Inflammatory macrophage (primary cell): ENCODE results near the gene ZBTB6.
"Not testable (repeated sequence)": the region's sequence is repeated elsewhere in the genome, so short reads cannot be mapped to it uniquely, and the experiment has no call there.

ENCODE experiments used
- DNase-seq, 2 donors: peaks; one replicate each; pipeline ENCODE4 v3.0.0-alpha.2; 2020 to 2022

The ZBTB6 gene

GRCh38 chr9:122922713-122923112 lies 9.6 kb upstream of the ZBTB6 start:
- DNase-seq: no peak

DNA sequence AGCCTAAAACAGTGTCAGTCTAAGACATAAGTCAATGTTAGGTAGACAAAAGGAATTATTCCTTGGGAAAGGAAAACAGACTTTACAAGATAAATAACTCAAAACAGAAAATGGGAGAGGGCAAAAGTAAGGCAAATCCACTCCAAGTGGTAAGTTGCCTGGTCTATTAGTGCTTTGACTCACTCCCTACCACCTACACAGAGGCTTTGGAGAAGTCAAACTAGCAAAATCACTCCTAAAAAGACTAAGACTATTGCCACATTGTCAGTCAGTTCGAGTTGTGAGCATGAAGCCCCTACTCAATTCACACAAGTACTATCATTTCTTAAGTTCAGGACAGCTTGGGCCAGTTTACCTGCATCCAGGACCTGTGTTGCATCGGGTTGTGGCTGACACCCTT lies 5.2 kb upstream of the ZBTB6 start:
- DNase-seq: peak in 1 of 2 donors; percentile 58

- DNase-seq: peak in 1 of 2 donors; percentile 54
Measured at GRCh38 chr9:122912671-122912963, 506 bp downstream of the ZBTB6 start.

DNA sequence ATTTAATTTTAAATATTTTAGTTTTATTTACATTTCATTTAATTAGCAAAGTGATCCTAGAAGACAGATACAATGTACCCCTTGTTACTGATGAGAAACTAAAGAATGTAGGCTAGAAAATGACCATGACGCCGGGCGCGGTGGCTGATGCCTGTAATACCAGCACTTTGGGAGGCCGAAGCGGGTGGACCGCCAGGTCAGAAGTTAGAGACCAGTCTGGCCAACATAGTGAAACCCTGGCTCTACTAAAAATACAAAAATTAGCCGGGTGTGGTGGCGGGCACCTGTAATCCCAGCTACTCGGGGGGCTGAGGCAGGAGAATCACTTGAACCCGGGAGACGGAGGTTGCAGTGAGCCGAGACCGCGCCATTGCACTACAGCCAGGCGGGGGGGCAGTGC lies 7.0 kb downstream of the ZBTB6 start:
- DNase-seq: not testable (repeated sequence)

- peak; percentile 99 for DNase-seq
Measured at GRCh38 chr9:122904823-122905710, 8.1 kb downstream of the ZBTB6 start, which contains the start of gene RC3H2. RC3H2 (minus strand) TSS chr9:122905359; CDS start chr9:122897509, 7,850 bp downstream.

GRCh38 chr9:122904466-122904822 lies 8.7 kb downstream of the ZBTB6 start:
- peak; percentile 17 to 39 for DNase-seq

DNA sequence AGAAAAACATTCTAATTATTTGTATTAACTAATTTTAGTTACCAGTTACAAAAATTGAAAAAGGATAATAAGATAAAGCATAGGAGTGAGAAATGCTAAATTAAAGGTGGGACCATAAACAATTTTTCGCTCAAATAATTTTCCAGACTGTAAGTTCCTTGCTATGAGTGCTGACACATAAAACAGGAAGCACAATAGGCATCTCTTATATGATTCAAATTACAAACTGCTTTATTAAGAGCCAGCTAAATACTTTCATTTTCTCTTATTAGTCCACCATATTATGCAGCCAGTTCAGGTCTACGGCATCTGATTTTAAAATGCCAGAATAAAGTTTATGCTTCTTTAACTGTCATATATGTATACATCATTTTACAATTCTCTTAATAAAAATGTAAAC lies 12.3 kb downstream of the ZBTB6 start:
- DNase-seq: peak; percentile 28 to 75

GRCh38 chr9:122897969-122898368 lies 15.2 kb downstream of the ZBTB6 start:
- no peak for DNase-seq

GRCh38 chr9:122888480-122888879 lies 24.6 kb downstream of the ZBTB6 start:
- no peak for DNase-seq

DNA sequence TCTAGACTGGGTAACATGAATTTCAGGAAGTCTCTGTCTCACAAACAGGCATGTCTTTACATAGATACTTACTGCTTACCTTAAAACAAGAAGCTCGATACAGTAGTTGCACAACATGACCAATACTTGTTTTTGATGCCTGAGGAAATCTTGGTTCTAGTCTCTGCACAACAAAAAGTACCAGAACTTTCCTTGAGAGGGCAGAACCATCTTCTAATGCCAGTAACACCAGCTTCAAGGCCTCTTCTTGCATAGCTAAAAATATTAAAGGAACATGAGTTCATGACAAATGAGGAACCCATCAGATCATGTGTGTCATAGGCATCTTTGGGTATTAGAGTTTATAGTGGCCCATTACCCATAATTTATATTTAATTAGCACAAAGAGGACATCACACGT lies 30.0 kb downstream of the ZBTB6 start:
- DNase-seq: peak; percentile 18 to 33

- no peak for DNase-seq
Measured at GRCh38 chr9:122879443-122879842, 33.7 kb downstream of the ZBTB6 start.

DNA sequence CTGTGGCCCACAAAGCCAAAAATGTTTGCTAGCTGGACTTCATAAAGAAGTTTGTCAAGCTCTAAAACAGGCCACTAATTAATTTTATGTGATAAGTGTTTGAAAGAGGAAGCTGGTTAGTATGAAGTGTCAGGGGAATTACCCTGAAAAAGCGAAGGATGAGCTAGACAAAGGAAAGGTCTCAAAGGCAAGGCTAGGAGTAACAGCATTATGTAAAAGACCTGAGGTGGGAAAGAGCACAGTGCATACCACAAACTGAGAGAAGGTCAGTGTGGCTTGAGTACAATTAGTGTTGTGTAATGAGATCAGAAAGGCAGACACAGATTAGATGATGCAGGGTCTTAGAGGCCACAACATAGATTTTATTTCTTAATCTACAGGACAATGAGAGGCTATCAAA lies 37.6 kb downstream of the ZBTB6 start:
- DNase-seq: no peak

DNA sequence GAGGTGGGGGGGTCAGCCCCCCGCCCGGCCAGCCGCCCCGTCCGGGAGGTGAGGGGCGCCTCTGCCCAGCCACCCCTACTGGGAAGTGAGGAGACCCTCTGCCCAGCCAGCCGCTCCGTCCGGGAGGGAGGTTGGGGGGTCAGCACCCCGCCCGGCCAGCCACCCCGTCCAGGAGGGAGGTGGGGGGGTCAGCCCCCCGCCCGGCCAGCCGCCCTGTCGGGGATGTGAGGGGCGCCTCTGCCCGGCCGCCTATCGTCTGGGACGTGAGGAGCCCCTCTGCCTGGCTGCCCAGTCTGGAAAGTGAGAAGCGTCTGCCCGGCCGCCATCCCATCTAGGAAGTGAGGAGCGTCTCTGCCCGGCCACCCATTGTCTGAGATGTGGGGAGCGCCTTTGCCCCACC lies 45.8 kb downstream of the ZBTB6 start:
- not testable (repeated sequence) for DNase-seq

DNA sequence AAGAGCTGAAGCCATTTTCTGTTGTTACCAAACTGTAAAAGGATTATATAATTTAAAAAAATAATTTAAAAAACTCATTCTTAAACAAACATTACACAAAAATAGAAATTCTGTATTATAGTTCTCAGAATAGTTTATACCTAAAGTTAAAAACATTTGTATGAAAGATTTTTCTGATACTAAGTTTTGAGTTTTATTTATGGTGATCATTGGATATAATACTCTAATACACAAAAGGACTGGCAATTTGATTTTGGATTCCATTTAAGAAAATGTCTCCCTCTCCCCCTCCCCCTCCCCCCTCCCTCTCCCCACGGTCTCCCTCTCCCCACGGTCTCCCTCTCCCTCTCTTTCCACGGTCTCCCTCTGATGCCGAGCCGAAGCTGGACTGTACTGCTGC lies 47.0 kb downstream of the ZBTB6 start:
- no peak for DNase-seq

DNA sequence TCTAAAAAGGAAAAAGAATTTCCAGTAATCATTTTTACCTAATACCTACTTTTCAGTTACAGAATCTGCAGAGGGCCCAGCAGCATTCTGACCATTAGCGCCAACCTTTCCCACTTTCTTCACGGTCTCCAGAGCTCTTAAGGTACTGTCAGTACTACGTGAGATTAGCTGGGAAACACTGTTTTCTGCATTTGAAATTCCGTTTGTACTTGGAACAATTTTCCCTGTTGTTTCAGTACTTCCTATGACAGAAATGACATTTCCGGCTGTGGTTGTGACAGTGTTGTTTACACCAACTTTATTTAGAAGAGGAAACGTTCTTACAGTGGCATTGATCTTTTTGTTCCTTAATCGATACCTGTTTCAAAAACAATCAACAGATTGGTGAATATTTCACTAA lies 47.8 kb downstream of the ZBTB6 start:
- DNase-seq: no peak

- no peak for DNase-seq
Measured at GRCh38 chr9:122863407-122863806, 49.7 kb downstream of the ZBTB6 start.

DNA sequence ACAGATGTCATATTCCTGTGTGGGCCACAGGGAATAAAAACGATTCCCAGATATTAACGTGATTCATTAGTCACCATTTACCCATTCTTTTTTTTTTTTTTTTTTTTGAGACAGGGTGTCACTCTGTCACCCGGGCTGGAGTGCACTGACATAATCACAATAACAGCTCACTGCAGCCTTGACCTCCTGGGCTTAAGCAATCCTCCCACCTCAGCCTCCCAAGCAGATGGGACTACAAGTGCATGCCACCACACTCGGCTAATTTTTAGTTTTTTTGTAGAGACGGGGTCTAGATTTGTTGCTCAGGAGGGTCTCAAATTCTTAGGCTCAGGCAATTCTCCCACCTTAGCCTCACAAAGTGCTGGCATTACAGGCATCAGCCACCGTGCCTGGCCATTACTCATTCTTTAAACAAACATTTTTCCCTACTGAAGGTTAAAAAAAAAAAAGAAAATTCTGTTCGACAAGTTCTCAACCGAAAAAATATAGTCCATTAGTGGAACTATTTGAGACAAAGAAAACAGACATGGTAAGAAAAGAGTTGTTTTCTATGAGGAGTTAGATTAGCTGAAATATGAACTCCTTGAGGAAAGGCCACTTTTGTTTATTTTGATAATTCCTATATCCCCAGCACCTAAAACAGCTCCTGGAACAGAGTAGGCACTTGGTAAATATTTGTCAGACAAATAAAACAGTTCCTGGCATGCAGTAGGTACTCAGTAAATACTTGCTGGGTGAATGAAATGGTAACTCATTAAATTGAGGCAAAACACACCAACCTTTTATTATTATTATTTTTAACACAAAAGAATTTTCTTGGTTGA lies 52.6 kb downstream of the ZBTB6 start:
- no peak for DNase-seq
